Loucy (cell line): Measurements from ENCODE around the gene SLC34A3.

Source experiments
- H2AFZ ChIP-seq: fragments of 200-600 bp; sonication (generic); 2 replicates; pipeline ENCODE4 v1.6.0; 2016; ENCODE audit warnings: antibody characterized with exemption, mild to moderate bottlenecking, low read length, moderate library complexity
- H3F3A ChIP-seq: fragments of 200-600 bp; 2 replicates; pipeline ENCODE4 v1.6.0; 2016; ENCODE audit warnings: antibody characterized with exemption, low read depth, mild to moderate bottlenecking
- H3K27me3 ChIP-seq: fragments of 200-600 bp; sonication (generic); 2 replicates; pipeline ENCODE4 v1.6.1; 2014; ENCODE audit warnings: low read length, mild to moderate bottlenecking; ENCODE audit not compliant: insufficient read depth, poor library complexity, severe bottlenecking
- H3K36me3 ChIP-seq: fragments of 200-600 bp; sonication (generic); 2 replicates; pipeline ENCODE4 v1.6.1; 2016; ENCODE audit warnings: low read length; ENCODE audit not compliant: insufficient read depth
- H3K4me1 ChIP-seq: fragments of 200-600 bp; sonication (generic); 2 replicates; pipeline ENCODE4 v1.5.1; 2014; ENCODE audit warnings: low read length, mild to moderate bottlenecking; ENCODE audit not compliant: insufficient read depth, poor library complexity, severe bottlenecking
- H3K4me2 ChIP-seq: fragments of 200-600 bp; sonication (generic); 2 replicates; pipeline ENCODE4 v1.6.0; 2014; ENCODE audit warnings: antibody characterized with exemption, low read length, low read depth, mild to moderate bottlenecking; ENCODE audit not compliant: poor library complexity, severe bottlenecking
- H3K4me3 ChIP-seq: fragments of 200-600 bp; sonication (generic); 2 replicates; pipeline ENCODE4 v1.5.1; 2014; ENCODE audit warnings: low read length, mild to moderate bottlenecking, mixed read lengths; ENCODE audit not compliant: poor library complexity, severe bottlenecking
- H3K79me2 ChIP-seq: fragments of 200-600 bp; sonication (generic); 2 replicates; pipeline ENCODE4 v1.6.1; 2014; ENCODE audit warnings: low read length; ENCODE audit not compliant: insufficient read depth
- H3K9ac ChIP-seq: fragments of 200-600 bp; sonication (generic); 2 replicates; pipeline ENCODE4 v1.6.0; 2014; ENCODE audit warnings: mild to moderate bottlenecking, low read depth, low read length, moderate library complexity; ENCODE audit not compliant: poor library complexity, severe bottlenecking
- H3K9me2 ChIP-seq: fragments of 200-600 bp; sonication (generic); replicated peaks from 2 replicates; pipeline ENCODE4 v1.6.1; 2016; ENCODE audit warnings: low read depth, low read length, mixed read lengths
- H3K9me3 ChIP-seq: fragments of 200-600 bp; sonication (generic); 2 replicates; pipeline ENCODE4 v1.6.1; 2014; ENCODE audit warnings: mild to moderate bottlenecking, antibody characterized with exemption, low read length, low read depth; ENCODE audit not compliant: insufficient read depth
- H4K20me1 ChIP-seq: fragments of 200-600 bp; sonication (generic); 2 replicates; pipeline ENCODE4 v1.6.0; 2014; ENCODE audit warnings: antibody characterized with exemption, low read length, mild to moderate bottlenecking; ENCODE audit not compliant: insufficient read depth, poor library complexity, severe bottlenecking
- CTCF ChIP-seq: fragments of 200-600 bp; sonication (generic); conservative IDR thresholded peaks from 2 replicates; pipeline ENCODE4 v1.5.1; 2014; ENCODE audit warnings: mild to moderate bottlenecking, antibody characterized with exemption, low read length
- EZH2phosphoT487 ChIP-seq: fragments of 200-600 bp; IDR thresholded peaks from 2 replicates; pipeline ENCODE4 v1.6.1; 2018; ENCODE audit warnings: antibody characterized with exemption, mild to moderate bottlenecking, moderate library complexity, borderline replicate concordance

The SLC34A3 gene

GRCh38 chr9:137253717-137254623 lies 23.3 kb downstream of the SLC34A3 start:
- H3K4me1 ChIP-seq = peaks cover 31% of the 10 kb centered on the region
- peak overlapping the region; percentile 91 for H3K4me3 ChIP-seq
- TF ChIP-seq CTCF (no peak), EZH2phosphoT487 (no peak)
- H4K20me1 ChIP-seq = peaks cover 18% of the 10 kb centered on the region
- peaks cover 36% of the 10 kb centered on the region for H3K79me2 ChIP-seq
- no peaks in the 10 kb centered on the region for H3F3A ChIP-seq
- peak overlapping the region; percentile 92 for H2AFZ ChIP-seq
- H3K4me2 ChIP-seq = peak overlapping the region; percentile 97
- H3K9ac ChIP-seq = peak overlapping the region; percentile 94
- H3K9me3 ChIP-seq = no peaks in the 10 kb centered on the region
- H3K9me2 ChIP-seq = no peaks in the 10 kb centered on the region
- peaks cover 4% of the 10 kb centered on the region for H3K27me3 ChIP-seq
- no peaks in the 10 kb centered on the region for H3K36me3 ChIP-seq

- Histone ChIP-seq H2AFZ (peak within 1 kb of the TSS; percentile 92), H3K4me1 (peaks cover 34% of the 10 kb centered on the region), H3K4me2 (peak within 1 kb of the TSS; percentile 97), H3K79me2 (peaks cover 40% of the 10 kb centered on the region), H3K9me2 (no peaks in the 10 kb centered on the region), H4K20me1 (peaks cover 18% of the 10 kb centered on the region), H3K9me3 (no peaks in the 10 kb centered on the region), H3K27me3 (peaks cover 4% of the 10 kb centered on the region), H3K36me3 (no peaks in the 10 kb centered on the region), H3F3A (no peaks in the 10 kb centered on the region), H3K9ac (peak within 1 kb of the TSS; percentile 94), H3K4me3 (peak within 1 kb of the TSS; percentile 91)
- no peak for TF ChIP-seq CTCF
- no peak for TF ChIP-seq EZH2phosphoT487
These were observed 24.1 kb downstream of the SLC34A3 start, which contains the start of gene NELFB for GRCh38 chr9:137254624-137255447. Gene NELFB, plus strand, starts transcription at chr9:137255327.

- no peaks in the 10 kb centered on the region for H3K9me2 ChIP-seq
- H3K4me1 ChIP-seq = peaks cover 34% of the 10 kb centered on the region
- H3K27me3 ChIP-seq = peaks cover 4% of the 10 kb centered on the region
- H3K9me3 ChIP-seq = no peaks in the 10 kb centered on the region
- peaks cover 18% of the 10 kb centered on the region for H4K20me1 ChIP-seq
- TF ChIP-seq EZH2phosphoT487 (no peak), CTCF (no peak)
- no peaks in the 10 kb centered on the region for H3K36me3 ChIP-seq
- H3F3A ChIP-seq = no peaks in the 10 kb centered on the region
- H3K4me3 ChIP-seq = peak overlapping the region; percentile 91
- peak overlapping the region; percentile 71; the same call in 1 of the 2 replicates for H2AFZ ChIP-seq
- H3K9ac ChIP-seq = peak overlapping the region; percentile 88
- peaks cover 40% of the 10 kb centered on the region for H3K79me2 ChIP-seq
- H3K4me2 ChIP-seq = peak overlapping the region; percentile 78
These were observed 24.9 kb downstream of the SLC34A3 start for GRCh38 chr9:137255448-137256114.
